ENCODE results near the gene ADAMTS20. TPM values are rescaled to one million over a fixed set of nuclear protein-coding genes. Genes with fewer than 3 reads are reported as not detected.

The ADAMTS20 gene
- polyA plus RNA-seq, 3 donors: 0.80 to 1.1 (median 0.81) TPM

GRCh38 chr12:43336962-43337555, 214.9 kb downstream of the ADAMTS20 start:
- DNase-seq (ENCODE audit: extremely low read depth in 1 of 11, low read depth in 9 of 11, low spot score in 4 of 11): peak in 1 of 11 donors; percentile 33

- DNase-seq (ENCODE audit: extremely low read depth in 1 of 11, low read depth in 9 of 11, low spot score in 4 of 11): no peak
Measured at GRCh38 chr12:43333644-43334043, 218.4 kb downstream of the ADAMTS20 start.

DNA sequence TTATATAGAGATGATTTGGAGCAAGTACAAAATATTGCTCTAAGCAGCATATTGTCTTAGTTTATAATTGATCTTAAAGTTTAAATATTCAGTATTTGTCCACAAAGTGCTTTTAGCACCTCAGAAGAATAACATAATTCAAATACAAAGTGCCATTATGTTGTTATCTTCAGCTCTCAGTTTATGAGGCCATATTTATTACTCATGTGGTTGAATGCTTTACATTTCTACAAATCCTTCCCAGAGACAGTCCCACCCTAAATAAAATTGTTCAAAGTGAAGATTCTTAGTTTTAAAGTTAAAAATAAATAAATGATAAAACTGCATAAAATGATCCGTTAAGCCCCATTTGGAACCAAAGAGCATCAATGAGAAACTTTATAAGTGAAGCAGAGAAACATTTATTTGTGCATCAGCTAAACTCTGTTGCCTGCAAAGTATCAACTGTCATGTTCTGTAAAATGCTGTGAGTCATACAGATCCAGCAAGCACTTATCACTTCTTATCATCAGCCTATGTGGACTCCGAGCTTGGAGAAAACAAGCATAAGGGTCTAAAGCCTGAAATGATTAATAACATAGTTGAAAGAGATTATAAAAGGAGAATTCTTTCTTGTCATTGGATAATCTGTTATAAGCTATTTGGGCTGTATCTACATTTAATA, 218.9 kb downstream of the ADAMTS20 start:
- DNase-seq (ENCODE audit: extremely low read depth in 1 of 11, low read depth in 9 of 11, low spot score in 4 of 11): peak in 2 of 11 donors; percentile 18 to 29

DNA sequence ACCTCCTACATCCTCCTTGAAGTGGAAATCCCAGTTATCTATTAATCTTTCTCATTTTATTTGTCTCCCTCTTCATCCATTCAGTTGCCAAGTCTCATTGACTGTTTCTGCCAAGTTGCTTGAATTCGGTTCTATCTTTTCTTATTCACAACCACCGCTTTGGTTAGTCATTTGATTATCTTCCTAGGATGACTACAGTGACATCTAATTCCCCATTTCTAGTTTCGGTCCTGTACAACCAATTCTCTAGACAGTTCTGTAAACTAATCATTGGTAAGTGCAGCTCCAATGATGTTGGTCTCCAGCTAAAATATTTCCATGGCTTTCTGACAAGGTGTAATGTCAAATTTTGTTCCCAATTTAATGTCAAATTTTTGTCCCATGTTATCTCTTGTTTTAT, 220.1 kb downstream of the ADAMTS20 start:
- DNase-seq (ENCODE audit: extremely low read depth in 1 of 11, low read depth in 9 of 11, low spot score in 4 of 11): no peak

- DNase-seq (ENCODE audit: extremely low read depth in 1 of 11, low read depth in 9 of 11, low spot score in 4 of 11): no peak
Measured at GRCh38 chr12:43329375-43329774, 222.6 kb downstream of the ADAMTS20 start.

- DNase-seq (ENCODE audit: extremely low read depth in 1 of 11, low read depth in 9 of 11, low spot score in 4 of 11): no peak
Measured at GRCh38 chr12:43325786-43326185, 226.2 kb downstream of the ADAMTS20 start.

- no peak for DNase-seq (ENCODE audit: extremely low read depth in 1 of 11, low read depth in 9 of 11, low spot score in 4 of 11)
Measured at GRCh38 chr12:43320281-43320680, 231.7 kb downstream of the ADAMTS20 start.

DNA sequence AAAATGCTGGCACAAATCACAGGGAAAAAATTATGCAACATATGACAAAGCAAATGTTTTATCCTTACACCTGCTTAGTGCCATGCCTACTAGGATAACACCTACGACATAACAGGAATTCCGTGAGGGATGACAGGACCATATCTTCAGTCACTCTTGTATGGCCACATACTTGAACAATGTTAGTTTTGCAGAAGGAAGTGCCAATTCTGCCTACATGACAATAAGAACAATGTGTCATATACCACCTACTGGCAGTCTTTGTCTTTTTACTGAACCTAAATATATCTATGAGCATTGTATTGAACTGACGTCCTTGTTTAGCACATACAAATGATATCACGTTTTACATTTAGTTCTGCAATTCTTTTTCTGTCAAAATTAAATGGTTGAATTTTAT, 234.0 kb downstream of the ADAMTS20 start:
- DNase-seq (ENCODE audit: extremely low read depth in 1 of 11, low read depth in 9 of 11, low spot score in 4 of 11): no peak

GRCh38 chr12:43317156-43317555, 234.8 kb downstream of the ADAMTS20 start:
- no peak for DNase-seq (ENCODE audit: extremely low read depth in 1 of 11, low read depth in 9 of 11, low spot score in 4 of 11)

DNA sequence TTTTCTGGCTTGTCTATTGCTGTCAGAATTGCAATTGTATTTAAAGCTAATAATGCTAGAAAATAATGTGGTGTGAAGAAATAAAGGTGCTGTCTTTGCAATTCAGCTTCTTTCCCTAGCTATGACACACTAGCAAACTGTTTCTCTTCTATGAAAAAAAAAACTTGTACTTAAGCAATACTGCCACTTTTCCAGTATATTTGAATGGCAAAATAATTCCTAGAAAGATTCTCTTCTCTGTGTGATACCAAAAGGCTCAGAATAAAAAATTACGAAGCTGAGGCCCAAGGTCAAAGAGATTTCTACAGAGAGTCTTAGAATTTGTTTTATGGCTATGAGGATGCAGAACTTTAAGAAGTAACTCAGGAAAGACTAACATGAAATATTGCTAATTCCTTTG, 235.5 kb downstream of the ADAMTS20 start:
- no peak for DNase-seq (ENCODE audit: extremely low read depth in 1 of 11, low read depth in 9 of 11, low spot score in 4 of 11)

- peak in 1 of 11 donors; percentile 17 for DNase-seq (ENCODE audit: extremely low read depth in 1 of 11, low read depth in 9 of 11, low spot score in 4 of 11)
Measured at GRCh38 chr12:43315961-43316360, 236.0 kb downstream of the ADAMTS20 start.

DNA sequence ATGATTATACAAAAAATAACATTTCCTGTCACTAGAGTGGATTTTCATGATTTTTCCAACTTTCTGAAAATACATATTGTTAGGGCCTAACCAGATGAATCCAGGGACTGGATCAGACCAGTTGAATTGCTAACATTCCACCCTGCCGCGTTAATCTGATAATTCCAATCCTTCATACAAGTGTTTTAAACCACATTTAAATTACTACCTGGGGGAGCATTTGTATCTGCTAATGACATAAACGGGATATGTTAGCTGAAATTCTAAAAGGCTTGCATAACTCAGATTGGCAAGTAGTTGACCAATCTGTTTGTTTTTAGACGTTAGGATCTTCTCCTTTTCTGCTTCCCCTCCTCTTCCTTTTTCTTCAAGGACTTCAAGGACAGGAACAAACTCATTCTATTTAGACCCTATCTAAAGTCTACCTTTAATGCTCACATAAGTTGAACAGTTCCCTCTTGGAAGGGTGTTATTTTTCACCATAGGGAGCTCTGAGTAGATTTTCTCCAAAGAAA, 239.0 kb downstream of the ADAMTS20 start:
- no peak for DNase-seq (ENCODE audit: extremely low read depth in 1 of 11, low read depth in 9 of 11, low spot score in 4 of 11)

- DNase-seq (ENCODE audit: extremely low read depth in 1 of 11, low read depth in 9 of 11, low spot score in 4 of 11): no peak
Measured at GRCh38 chr12:43310596-43310995, 241.4 kb downstream of the ADAMTS20 start.

DNA sequence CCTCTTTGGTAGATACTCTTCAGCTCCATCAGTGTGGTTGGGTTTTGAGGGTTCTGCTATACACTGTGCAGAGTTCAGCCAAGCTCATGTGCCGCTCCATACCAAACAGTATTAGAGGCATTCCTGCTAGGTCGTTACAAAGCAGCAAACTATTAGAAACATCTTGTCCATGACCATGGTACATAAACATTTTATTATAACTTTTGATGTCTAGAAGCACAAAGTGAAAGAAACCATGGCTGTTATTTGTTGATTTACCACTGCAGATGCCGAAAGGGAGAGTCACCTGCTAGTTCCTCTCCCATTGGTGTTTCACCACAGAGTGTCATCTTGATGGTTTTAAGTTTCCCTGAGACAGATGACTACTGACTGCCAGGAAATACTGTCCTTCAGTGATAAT, 242.0 kb downstream of the ADAMTS20 start:
- no peak for DNase-seq (ENCODE audit: extremely low read depth in 1 of 11, low read depth in 9 of 11, low spot score in 4 of 11)

GRCh38 chr12:43308776-43309175, 243.2 kb downstream of the ADAMTS20 start:
- no peak for DNase-seq (ENCODE audit: extremely low read depth in 1 of 11, low read depth in 9 of 11, low spot score in 4 of 11)

- DNase-seq (ENCODE audit: extremely low read depth in 1 of 11, low read depth in 9 of 11, low spot score in 4 of 11): no peak
Measured at GRCh38 chr12:43307126-43307525, 244.9 kb downstream of the ADAMTS20 start.

- DNase-seq (ENCODE audit: extremely low read depth in 1 of 11, low read depth in 9 of 11, low spot score in 4 of 11): no peak
Measured at GRCh38 chr12:43306066-43306465, 245.9 kb downstream of the ADAMTS20 start.

GRCh38 chr12:43305065-43305464, 246.9 kb downstream of the ADAMTS20 start:
- DNase-seq (ENCODE audit: extremely low read depth in 1 of 11, low read depth in 9 of 11, low spot score in 4 of 11): no peak

Measured in renal cortex interstitium (tissue), 11 donors.